ENCODE results near the gene NAB1.

NAB1 gene

GRCh38 chr2:190637903-190638618 lies 10.8 kb upstream of the NAB1 start:
- no peak for ATAC-seq (ENCODE audit: insufficient read depth, low read depth)
- Histone ChIP-seq H3K27ac (ENCODE audit: low read length) (no peak overlapping the region), H3K9me3 (ENCODE audit: insufficient read depth, low read length, severe bottlenecking) (no peaks in the 10 kb centered on the region), H3K79me2 (ENCODE audit: insufficient read depth, low read length) (no peaks in the 10 kb centered on the region), H3K9ac (ENCODE audit: low read depth, low read length) (no peak overlapping the region), H4K20me1 (ENCODE audit: insufficient read depth, low read length) (no peaks in the 10 kb centered on the region), H2AFZ (ENCODE audit: low read depth, low read length) (no peak overlapping the region), H3K4me3 (ENCODE audit: low read depth in 1 of 2, low read length in 2 of 2) (no peak overlapping the region), H3K27me3 (ENCODE audit: insufficient read depth, low read length, poor library complexity) (no peaks in the 10 kb centered on the region), H3K4me2 (ENCODE audit: insufficient read depth, low read length) (no peak overlapping the region), H3K36me3 (ENCODE audit: insufficient read depth, low read length) (no peaks in the 10 kb centered on the region), H3K4me1 (ENCODE audit: insufficient read depth, low read length) (no peaks in the 10 kb centered on the region)
- no peak for DNase-seq
- TF ChIP-seq CTCF (IDR thresholded peaks at IDR 0.05; ENCODE audit: borderline replicate concordance, extremely low read depth, low read length, poor library complexity, severe bottlenecking) (no peak), EZH2 (IDR thresholded peaks at IDR 0.05; ENCODE audit: borderline replicate concordance, low read depth, low read length, severe bottlenecking) (no peak)

- no peaks in the 10 kb centered on the region for H3K27me3 ChIP-seq (ENCODE audit: insufficient read depth, low read length, poor library complexity)
- DNase-seq (no peak), ATAC-seq (ENCODE audit: insufficient read depth, low read depth) (no peak)
- TF ChIP-seq CTCF (IDR thresholded peaks at IDR 0.05; ENCODE audit: borderline replicate concordance, extremely low read depth, low read length, poor library complexity, severe bottlenecking): no peak
- TF ChIP-seq EZH2 (IDR thresholded peaks at IDR 0.05; ENCODE audit: borderline replicate concordance, low read depth, low read length, severe bottlenecking): no peak
- H4K20me1 ChIP-seq (ENCODE audit: insufficient read depth, low read length): no peaks in the 10 kb centered on the region
- no peak overlapping the region for H3K4me3 ChIP-seq (ENCODE audit: low read depth in 1 of 2, low read length in 2 of 2)
- H3K36me3 ChIP-seq (ENCODE audit: insufficient read depth, low read length): no peaks in the 10 kb centered on the region
- H3K9ac ChIP-seq (ENCODE audit: low read depth, low read length): no peak overlapping the region
- H3K4me2 ChIP-seq (ENCODE audit: insufficient read depth, low read length): no peak overlapping the region
- H3K9me3 ChIP-seq (ENCODE audit: insufficient read depth, low read length, severe bottlenecking): no peaks in the 10 kb centered on the region
- no peak overlapping the region for H2AFZ ChIP-seq (ENCODE audit: low read depth, low read length)
- H3K4me1 ChIP-seq (ENCODE audit: insufficient read depth, low read length): no peaks in the 10 kb centered on the region
- no peak overlapping the region for H3K27ac ChIP-seq (ENCODE audit: low read length)
- no peaks in the 10 kb centered on the region for H3K79me2 ChIP-seq (ENCODE audit: insufficient read depth, low read length)
These were observed 8.8 kb upstream of the NAB1 start for GRCh38 chr2:190640117-190640516.

- TF ChIP-seq EZH2 (IDR thresholded peaks at IDR 0.05; ENCODE audit: borderline replicate concordance, low read depth, low read length, severe bottlenecking) (no peak), CTCF (IDR thresholded peaks at IDR 0.05; ENCODE audit: borderline replicate concordance, extremely low read depth, low read length, poor library complexity, severe bottlenecking) (no peak)
- H3K9me3 ChIP-seq (ENCODE audit: insufficient read depth, low read length, severe bottlenecking): no peaks in the 10 kb centered on the region
- H3K27me3 ChIP-seq (ENCODE audit: insufficient read depth, low read length, poor library complexity): no peaks in the 10 kb centered on the region
- H3K9ac ChIP-seq (ENCODE audit: low read depth, low read length): no peak overlapping the region
- H2AFZ ChIP-seq (ENCODE audit: low read depth, low read length): no peak overlapping the region
- H3K36me3 ChIP-seq (ENCODE audit: insufficient read depth, low read length): no peaks in the 10 kb centered on the region
- H3K4me1 ChIP-seq (ENCODE audit: insufficient read depth, low read length): no peaks in the 10 kb centered on the region
- H3K27ac ChIP-seq (ENCODE audit: low read length): no peak overlapping the region
- ATAC-seq (ENCODE audit: insufficient read depth, low read depth) (no peak), DNase-seq (no peak)
- H4K20me1 ChIP-seq (ENCODE audit: insufficient read depth, low read length): no peaks in the 10 kb centered on the region
- H3K4me3 ChIP-seq (ENCODE audit: low read depth in 1 of 2, low read length in 2 of 2): no peak overlapping the region
- no peaks in the 10 kb centered on the region for H3K79me2 ChIP-seq (ENCODE audit: insufficient read depth, low read length)
- H3K4me2 ChIP-seq (ENCODE audit: insufficient read depth, low read length): no peak overlapping the region
These were observed 7.4 kb upstream of the NAB1 start for GRCh38 chr2:190641469-190641868.
